A549 (cell line): ENCODE measurements around the gene ARMH3. TPM values are rescaled to one million over a fixed set of nuclear protein-coding genes. Genes with fewer than 3 reads are reported as not detected.

Source experiments
- ATAC-seq, 2 experiments: fragments of 200-7000 bp in 1 of 2; fragments of >200 bp in 1 of 2; cut with Nextera tagmentation in 1 of 2; cut with Tn5 transposase in 1 of 2; 3 replicates each; pipeline versions ENCODE4 v1.8.0 to v1.9.1; 2018 to 2020; ENCODE audit warnings: mild to moderate bottlenecking in 1 of 2, moderate library complexity in 1 of 2
- CTCF ChIA-PET: fragments of 300-600 bp; sonication (Branson Sonifier 250); formaldehyde crosslinking; extraction: SDS; loops from one replicate; lab custom pipeline; 2021; ENCODE audit warnings: antibody characterized with exemption, inconsistent platforms; lab: Yijun Ruan, JAX
- POLR2A ChIA-PET: fragments of 350-600 bp; formaldehyde crosslinking; extraction: SDS; loops from one replicate; lab custom pipeline; 2021; ENCODE audit warnings: antibody characterized with exemption, inconsistent platforms; lab: Yijun Ruan, JAX
- DNase-seq, 2 experiments: peaks; one replicate each; pipeline versions ENCODE4 v3.0.0 to v3.0.0-alpha.2; 2011 to 2016; ENCODE audit warnings: low read depth in 1 of 2, low spot score in 1 of 2
- FAIRE-seq: peaks from 2 replicates; lab custom pipeline; 2011; peaks lifted over from hg19 to GRCh38; lab: Jason Lieb, UNC
- H3K27ac ChIP-seq, 2 experiments: fragments of >200 bp; sonication (Bioruptor Twin); formaldehyde crosslinking; 3 replicates each; pipeline ENCODE4 v1.5.1; 2016 to 2017
- H3K4me1 ChIP-seq: fragments of >200 bp; sonication (Bioruptor Twin); formaldehyde crosslinking; 3 replicates; pipeline ENCODE4 v1.6.1; 2016
- H3K4me2 ChIP-seq: fragments of >200 bp; sonication (Bioruptor Twin); formaldehyde crosslinking; 3 replicates; pipeline ENCODE4 v1.6.1; 2016
- H3K4me3 ChIP-seq: fragments of >200 bp; sonication (Bioruptor Twin); formaldehyde crosslinking; 3 replicates; pipeline ENCODE4 v1.5.1; 2016
- H3K9me3 ChIP-seq: fragments of >200 bp; sonication (Bioruptor Twin); formaldehyde crosslinking; 3 replicates; pipeline ENCODE4 v1.6.1; 2016
- BCL3 ChIP-seq: fragments of >200 bp; sonication (Bioruptor Twin); formaldehyde crosslinking; IDR thresholded peaks from 3 replicates; pipeline ENCODE4 v1.6.1; 2016
- CHD4 ChIP-seq: fragments of 200-600 bp; sonication (generic); IDR thresholded peaks from 2 replicates; pipeline ENCODE4 v1.6.1; 2016; ENCODE audit warnings: antibody characterized with exemption, mild to moderate bottlenecking, borderline replicate concordance
- ELK1 ChIP-seq: fragments of 150-350 bp; IDR thresholded peaks from 2 replicates; pipeline ENCODE4 v1.6.1; 2014; ENCODE audit warnings: low read depth, mild to moderate bottlenecking, low read length
- ESRRA ChIP-seq: fragments of 150-350 bp; IDR thresholded peaks from 2 replicates; pipeline ENCODE4 v1.6.1; 2014; ENCODE audit warnings: mild to moderate bottlenecking, low read length, borderline replicate concordance
- GATA3 ChIP-seq: IDR thresholded peaks from 2 replicates; pipeline ENCODE4 v1.6.1; 2012; ENCODE audit warnings: borderline replicate concordance
- HMGXB4 ChIP-seq: fragments of 250-450 bp; sonication (Bioruptor Pico); IDR thresholded peaks from 2 replicates; pipeline ENCODE4 v1.5.0; 2021; ENCODE audit warnings: mild to moderate bottlenecking, moderate library complexity, borderline replicate concordance
- JUNB ChIP-seq: fragments of >200 bp; sonication (Bioruptor Twin); formaldehyde crosslinking; IDR thresholded peaks from 2 replicates; pipeline ENCODE4 v1.6.1; 2016
- KDM1A ChIP-seq: fragments of 200-600 bp; sonication (generic); IDR thresholded peaks from 2 replicates; pipeline ENCODE4 v1.6.1; 2016; ENCODE audit warnings: low read depth, mild to moderate bottlenecking
- KDM5A ChIP-seq: fragments of 200-600 bp; sonication (generic); IDR thresholded peaks from 2 replicates; pipeline ENCODE4 v1.6.1; 2016; ENCODE audit warnings: antibody characterized with exemption, mild to moderate bottlenecking
- MAX ChIP-seq: IDR thresholded peaks from 2 replicates; pipeline ENCODE4 v1.6.1; 2012
- NFE2L2 ChIP-seq: fragments of 150-350 bp; conservative IDR thresholded peaks from 2 replicates; pipeline ENCODE4 v1.6.1; 2014; ENCODE audit warnings: low read length
- POLR2A ChIP-seq: IDR thresholded peaks from 2 replicates; pipeline ENCODE4 v1.6.1; 2012; ENCODE audit warnings: mild to moderate bottlenecking, low read length
- RAD21 ChIP-seq, 2 experiments: fragments of >200 bp in 1 of 2; sonication (Bioruptor Twin) in 1 of 2; formaldehyde crosslinking in 1 of 2; IDR thresholded peaks in 1 of 2; conservative IDR thresholded peaks in 1 of 2; 2 replicates in 1 of 2; 3 replicates in 1 of 2; pipeline ENCODE4 v1.6.1; 2012 to 2018; ENCODE audit warnings: inconsistent platforms in 1 of 2
- RCOR1 ChIP-seq: fragments of 150-350 bp; IDR thresholded peaks from 2 replicates; pipeline ENCODE4 v1.6.1; 2014; ENCODE audit warnings: antibody characterized with exemption, low read length, low read depth
- REST ChIP-seq: fragments of 200-600 bp; sonication (generic); IDR thresholded peaks from 2 replicates; pipeline ENCODE4 v1.6.1; 2016; ENCODE audit warnings: antibody characterized with exemption, mild to moderate bottlenecking, moderate library complexity
- RNF2 ChIP-seq: fragments of 200-600 bp; sonication (generic); IDR thresholded peaks from 2 replicates; pipeline ENCODE4 v1.6.1; 2016; ENCODE audit warnings: low read depth, mild to moderate bottlenecking, antibody characterized with exemption, moderate library complexity, borderline replicate concordance
- SREBF2 ChIP-seq: fragments of 450-650 bp; IDR thresholded peaks from 2 replicates; pipeline ENCODE4 v1.6.1; 2014; ENCODE audit warnings: mild to moderate bottlenecking, moderate library complexity
- TFCP2L1 ChIP-seq: fragments of 250-450 bp; sonication (Bioruptor Pico); IDR thresholded peaks from 2 replicates; pipeline ENCODE4 v1.5.0; 2021; ENCODE audit warnings: mild to moderate bottlenecking
- ZSCAN20 ChIP-seq: fragments of 250-450 bp; sonication (Bioruptor Pico); IDR thresholded peaks from 2 replicates; pipeline ENCODE4 v1.8.0; 2022; ENCODE audit warnings: mild to moderate bottlenecking, moderate library complexity
- WGBS: methylation state at CpG from one replicate; pipeline ENCODE4 v1.1.6; 2017; ENCODE audit errors: missing lambda C conversion rate; 5-methylcytosine and 5-hydroxymethylcytosine counted together
- polyA plus RNA-seq, 4 experiments: library from polyadenylated mRNA; depleted of rRNA in 3 of 4; stranded (reverse); fragments of >200 nt; fragmentation: RNase III in 1 of 4; extraction: RNeasy Plus Mini Kit Qiagen cat#74134 plus additional on column Dnase treatment in 1 of 4; gene quantifications; 2 replicates in 3 of 4; 3 replicates in 1 of 4; pipeline ENCODE4 v1.2.3, GENCODE V29; 2011 to 2017

Gene ARMH3
- polyA plus RNA-seq, 2 of the 4 experiments (the other 2 are of a cell fraction): 12.7 to 17.3 TPM

GRCh38 chr10:101887775-101888174 lies 168.2 kb downstream of the ARMH3 start:
- no peaks in the 10 kb centered on the region for H3K9me3 ChIP-seq
- no peak for DNase-seq
- POLR2A ChIA-PET: no interaction called here
- CTCF ChIA-PET: interaction anchor here (0.6 to 15.5 kb wide), 16 partner anchors 8 to 188 kb away, joined by 3 to 211 read pairs (median 8); no protein-coding TSS in a partner anchor
- H3K27ac ChIP-seq: no peak overlapping the region
- no peak for FAIRE-seq
- H3K4me2 ChIP-seq: no peak overlapping the region
- peaks cover 3% of the 10 kb centered on the region; the same call in 2 of the 3 replicates for H3K4me1 ChIP-seq
- no peak overlapping the region for H3K4me3 ChIP-seq
- WGBS: 79% methylated on average over 5 of the region's 5 CpGs
- no peak for TF ChIP-seq MAX
- TF ChIP-seq RNF2: no peak
- no peak for TF ChIP-seq ELK1
- TF ChIP-seq ZSCAN20 (CRISPR knock-in tag): no peak
- TF ChIP-seq HMGXB4 (CRISPR knock-in tag): no peak
- no peak for TF ChIP-seq KDM5A
- no peak for TF ChIP-seq GATA3
- TF ChIP-seq, all 56 proteins: peak for 0
- no peak for ATAC-seq

- no peak for DNase-seq
- Histone ChIP-seq H3K9me3 (no peaks in the 10 kb centered on the region), H3K4me2 (no peak overlapping the region), H3K4me3 (no peak overlapping the region), H3K27ac (no peak overlapping the region), H3K4me1 (no peaks in the 10 kb centered on the region)
- no peak for TF ChIP-seq JUNB
- no peak for TF ChIP-seq CHD4
- no peak for TF ChIP-seq REST
- TF ChIP-seq SREBF2: no peak
- no peak for TF ChIP-seq TFCP2L1
- no peak for TF ChIP-seq KDM5A
- TF ChIP-seq ESRRA: no peak
- TF ChIP-seq HMGXB4 (CRISPR knock-in tag): no peak
- TF ChIP-seq POLR2A: no peak
- no peak for TF ChIP-seq BCL3
- TF ChIP-seq KDM1A: no peak
- TF ChIP-seq RCOR1: no peak
- no peak for TF ChIP-seq RAD21 (conservative IDR thresholded peaks at IDR 0.05 in 1 of 2, IDR thresholded peaks at IDR 0.05 in 1 of 2)
- no peak for TF ChIP-seq NFE2L2
- 89% methylated on average over 1 of the region's 1 CpG for WGBS
- ATAC-seq: no peak
- POLR2A ChIA-PET: no interaction called here
- FAIRE-seq: no peak
- CTCF ChIA-PET: interaction anchor here (0.6 to 15.5 kb wide), 6 partner anchors 10 to 692 kb away, joined by 3 to 211 read pairs (median 16); no protein-coding TSS in a partner anchor
Observed at GRCh38 chr10:101886521-101887312, 169.3 kb downstream of the ARMH3 start.
